ENCODE results near the gene MED1.

GRCh38 chr17:39408360-39408759 is 42.7 kb downstream of the MED1 start:
- TF ChIP-seq POLR2A (IDR thresholded peaks at IDR 0.05; ENCODE audit: low read length) (no peak), GATA1 (IDR thresholded peaks at IDR 0.05; ENCODE audit: low read depth, low read length) (no peak)

All from erythroblast (primary cell).